ENCODE measurements around the gene UNC119B. TPM values are rescaled to one million over a fixed set of nuclear protein-coding genes. Genes with fewer than 3 reads are reported as not detected.

The UNC119B gene
- polyA plus RNA-seq, 1 of the 3 experiments (the other 2 are of a cell fraction), result 23.6 TPM

DNA sequence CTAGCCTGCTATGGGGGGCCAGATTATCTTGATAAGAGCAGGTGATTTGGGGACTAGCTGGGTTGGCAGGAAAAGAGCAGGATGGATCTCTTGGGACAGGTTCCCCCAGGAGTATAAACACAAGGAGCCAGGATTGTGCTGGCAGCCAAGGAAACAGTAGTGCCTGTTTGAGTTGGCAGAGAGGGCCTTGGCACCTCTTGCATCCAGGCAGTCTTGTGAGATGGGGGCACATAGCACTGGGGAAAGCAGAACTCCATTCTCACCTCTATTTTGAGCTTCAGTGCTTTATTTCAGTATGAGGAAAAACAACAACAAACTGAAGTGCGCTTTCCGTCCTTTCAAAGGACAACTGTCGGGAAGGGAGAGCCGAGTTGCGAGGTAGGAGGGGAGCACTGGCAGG is 9.4 kb upstream of the UNC119B start:
- WGBS (ENCODE audit: low lambda C conversion rate), result 99% methylated on average over 5 of the region's 5 CpGs
- no peaks in the 10 kb centered on the region for H3K9me3 ChIP-seq
- no peak overlapping the region for H3K4me2 ChIP-seq
- H3K36me3 ChIP-seq (replicated peaks in 1 of 2; ENCODE audit: control insufficient read depth in 1 of 2, insufficient read depth in 2 of 2, low read length in 1 of 2), result peaks cover 11 to 58% of the 10 kb centered on the region in 2 experiments
- no peaks in the 10 kb centered on the region for H3K9me2 ChIP-seq
- no peaks in the 10 kb centered on the region for H3F3A ChIP-seq (replicated peaks; ENCODE audit: insufficient read depth)
- TF ChIP-seq, protein P1, sequence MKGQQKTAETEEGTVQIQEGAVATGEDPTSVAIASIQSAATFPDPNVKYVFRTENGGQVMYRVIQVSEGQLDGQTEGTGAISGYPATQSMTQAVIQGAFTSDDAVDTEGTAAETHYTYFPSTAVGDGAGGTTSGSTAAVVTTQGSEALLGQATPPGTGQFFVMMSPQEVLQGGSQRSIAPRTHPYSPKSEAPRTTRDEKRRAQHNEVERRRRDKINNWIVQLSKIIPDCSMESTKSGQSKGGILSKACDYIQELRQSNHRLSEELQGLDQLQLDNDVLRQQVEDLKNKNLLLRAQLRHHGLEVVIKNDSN (IDR thresholded peaks at IDR 0.05; ENCODE audit: borderline replicate concordance, low read depth), result no peak
- TF ChIP-seq TCF12 (IDR thresholded peaks at IDR 0.05) (no peak), SIN3A (IDR thresholded peaks at IDR 0.05; ENCODE audit: borderline replicate concordance, low read depth, low read length) (no peak), RXRA (IDR thresholded peaks at IDR 0.05; ENCODE audit: borderline replicate concordance, low read depth) (no peak), ELF1 (IDR thresholded peaks at IDR 0.05) (no peak), FOXJ3 (CRISPR knock-in tag; IDR thresholded peaks at IDR 0.05) (no peak), GATA2 (CRISPR knock-in tag; IDR thresholded peaks at IDR 0.05) (no peak)
- TF ChIP-seq, protein P2, sequence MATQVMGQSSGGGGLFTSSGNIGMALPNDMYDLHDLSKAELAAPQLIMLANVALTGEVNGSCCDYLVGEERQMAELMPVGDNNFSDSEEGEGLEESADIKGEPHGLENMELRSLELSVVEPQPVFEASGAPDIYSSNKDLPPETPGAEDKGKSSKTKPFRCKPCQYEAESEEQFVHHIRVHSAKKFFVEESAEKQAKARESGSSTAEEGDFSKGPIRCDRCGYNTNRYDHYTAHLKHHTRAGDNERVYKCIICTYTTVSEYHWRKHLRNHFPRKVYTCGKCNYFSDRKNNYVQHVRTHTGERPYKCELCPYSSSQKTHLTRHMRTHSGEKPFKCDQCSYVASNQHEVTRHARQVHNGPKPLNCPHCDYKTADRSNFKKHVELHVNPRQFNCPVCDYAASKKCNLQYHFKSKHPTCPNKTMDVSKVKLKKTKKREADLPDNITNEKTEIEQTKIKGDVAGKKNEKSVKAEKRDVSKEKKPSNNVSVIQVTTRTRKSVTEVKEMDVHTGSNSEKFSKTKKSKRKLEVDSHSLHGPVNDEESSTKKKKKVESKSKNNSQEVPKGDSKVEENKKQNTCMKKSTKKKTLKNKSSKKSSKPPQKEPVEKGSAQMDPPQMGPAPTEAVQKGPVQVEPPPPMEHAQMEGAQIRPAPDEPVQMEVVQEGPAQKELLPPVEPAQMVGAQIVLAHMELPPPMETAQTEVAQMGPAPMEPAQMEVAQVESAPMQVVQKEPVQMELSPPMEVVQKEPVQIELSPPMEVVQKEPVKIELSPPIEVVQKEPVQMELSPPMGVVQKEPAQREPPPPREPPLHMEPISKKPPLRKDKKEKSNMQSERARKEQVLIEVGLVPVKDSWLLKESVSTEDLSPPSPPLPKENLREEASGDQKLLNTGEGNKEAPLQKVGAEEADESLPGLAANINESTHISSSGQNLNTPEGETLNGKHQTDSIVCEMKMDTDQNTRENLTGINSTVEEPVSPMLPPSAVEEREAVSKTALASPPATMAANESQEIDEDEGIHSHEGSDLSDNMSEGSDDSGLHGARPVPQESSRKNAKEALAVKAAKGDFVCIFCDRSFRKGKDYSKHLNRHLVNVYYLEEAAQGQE (IDR thresholded peaks at IDR 0.05; ENCODE audit: low read depth, low read length), result no peak
- TF ChIP-seq, protein P3, sequence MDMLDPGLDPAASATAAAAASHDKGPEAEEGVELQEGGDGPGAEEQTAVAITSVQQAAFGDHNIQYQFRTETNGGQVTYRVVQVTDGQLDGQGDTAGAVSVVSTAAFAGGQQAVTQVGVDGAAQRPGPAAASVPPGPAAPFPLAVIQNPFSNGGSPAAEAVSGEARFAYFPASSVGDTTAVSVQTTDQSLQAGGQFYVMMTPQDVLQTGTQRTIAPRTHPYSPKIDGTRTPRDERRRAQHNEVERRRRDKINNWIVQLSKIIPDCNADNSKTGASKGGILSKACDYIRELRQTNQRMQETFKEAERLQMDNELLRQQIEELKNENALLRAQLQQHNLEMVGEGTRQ (IDR thresholded peaks at IDR 0.05; ENCODE audit: borderline replicate concordance, low read depth, low read length), result no peak
- TF ChIP-seq, protein P4, sequence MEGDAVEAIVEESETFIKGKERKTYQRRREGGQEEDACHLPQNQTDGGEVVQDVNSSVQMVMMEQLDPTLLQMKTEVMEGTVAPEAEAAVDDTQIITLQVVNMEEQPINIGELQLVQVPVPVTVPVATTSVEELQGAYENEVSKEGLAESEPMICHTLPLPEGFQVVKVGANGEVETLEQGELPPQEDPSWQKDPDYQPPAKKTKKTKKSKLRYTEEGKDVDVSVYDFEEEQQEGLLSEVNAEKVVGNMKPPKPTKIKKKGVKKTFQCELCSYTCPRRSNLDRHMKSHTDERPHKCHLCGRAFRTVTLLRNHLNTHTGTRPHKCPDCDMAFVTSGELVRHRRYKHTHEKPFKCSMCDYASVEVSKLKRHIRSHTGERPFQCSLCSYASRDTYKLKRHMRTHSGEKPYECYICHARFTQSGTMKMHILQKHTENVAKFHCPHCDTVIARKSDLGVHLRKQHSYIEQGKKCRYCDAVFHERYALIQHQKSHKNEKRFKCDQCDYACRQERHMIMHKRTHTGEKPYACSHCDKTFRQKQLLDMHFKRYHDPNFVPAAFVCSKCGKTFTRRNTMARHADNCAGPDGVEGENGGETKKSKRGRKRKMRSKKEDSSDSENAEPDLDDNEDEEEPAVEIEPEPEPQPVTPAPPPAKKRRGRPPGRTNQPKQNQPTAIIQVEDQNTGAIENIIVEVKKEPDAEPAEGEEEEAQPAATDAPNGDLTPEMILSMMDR (IDR thresholded peaks at IDR 0.05), result no peak
- no peaks in the 10 kb centered on the region for H4K20me1 ChIP-seq (ENCODE audit: insufficient read depth)
- no peaks in the 10 kb centered on the region for H3K27me3 ChIP-seq (ENCODE audit: insufficient read depth)
- H3K27ac ChIP-seq (ENCODE audit: low read depth in 2 of 2, low read length in 1 of 2), result no peak overlapping the region; a peak in 1 of 4 replicates
- H3K9ac ChIP-seq, result no peak overlapping the region
- CTCF ChIA-PET, result interaction anchor here (0.6 to 2.7 kb wide), 7 partner anchors 13 to 396 kb away, joined by 3 to 10 read pairs (median 4); no protein-coding TSS in a partner anchor
- DNase-seq, result no peak
- POLR2A ChIA-PET, result interaction anchor here (0.6 to 1.5 kb wide), 2 partner anchors 10 to 238 kb away, joined by 3 read pairs; no protein-coding TSS in a partner anchor
- H3K4me1 ChIP-seq (ENCODE audit: control insufficient read depth in 1 of 2, insufficient read depth in 2 of 2, low read depth in 1 of 2, low read length in 1 of 2), result no peaks in the 10 kb centered on the region; a peak in 1 of 4 replicates
- H2AFZ ChIP-seq (ENCODE audit: low read depth), result no peak overlapping the region
- no peak overlapping the region for H3K4me3 ChIP-seq (ENCODE audit: low read depth in 2 of 2, low read length in 1 of 2)
- no peaks in the 10 kb centered on the region for H3K79me2 ChIP-seq (ENCODE audit: insufficient read depth)
